ENCODE results near the gene TTLL8.

The TTLL8 gene

GRCh38 chr22:50018608-50019285 is 39.4 kb downstream of the TTLL8 start:
- in situ Hi-C loops (cut with MboI; ENCODE audit: low sequenced_read_pairs), result no loop called here
- no peak for DNase-seq (ENCODE audit: low spot score in 2 of 2)
- Histone ChIP-seq H3K4me3 (no peak overlapping the region), H3K36me3 (replicated peaks) (no peaks in the 10 kb centered on the region), H3K9me3 (peaks cover 2% of the 10 kb centered on the region; the same call in 1 of the 2 replicates), H3K4me1 (no peaks in the 10 kb centered on the region), H3K27me3 (ENCODE audit: low read depth) (peaks cover 23% of the 10 kb centered on the region)

- Histone ChIP-seq H3K4me1 (no peaks in the 10 kb centered on the region), H3K27me3 (ENCODE audit: low read depth) (peaks cover 23% of the 10 kb centered on the region), H3K36me3 (replicated peaks) (no peaks in the 10 kb centered on the region), H3K4me3 (no peak overlapping the region), H3K9me3 (peaks cover 2% of the 10 kb centered on the region; the same call in 1 of the 2 replicates)
- DNase-seq (ENCODE audit: low spot score in 2 of 2), result no peak
- in situ Hi-C loops (cut with MboI; ENCODE audit: low sequenced_read_pairs), result no loop called here
These were observed 40.3 kb downstream of the TTLL8 start for GRCh38 chr22:50017701-50018224.

GRCh38 chr22:50016988-50017700 is 41.0 kb downstream of the TTLL8 start:
- in situ Hi-C loops (cut with MboI; ENCODE audit: low sequenced_read_pairs), result no loop called here
- Histone ChIP-seq H3K9me3 (peaks cover 2% of the 10 kb centered on the region; the same call in 1 of the 2 replicates), H3K27me3 (ENCODE audit: low read depth) (peaks cover 23% of the 10 kb centered on the region), H3K36me3 (replicated peaks) (no peaks in the 10 kb centered on the region), H3K4me3 (no peak overlapping the region), H3K4me1 (no peaks in the 10 kb centered on the region)
- no peak for DNase-seq (ENCODE audit: low spot score in 2 of 2)

GRCh38 chr22:50016308-50016987 is 41.6 kb downstream of the TTLL8 start:
- in situ Hi-C loops (cut with MboI; ENCODE audit: low sequenced_read_pairs), result no loop called here
- DNase-seq (ENCODE audit: low spot score in 2 of 2), result no peak
- no peaks in the 10 kb centered on the region for H3K4me1 ChIP-seq
- H3K4me3 ChIP-seq, result no peak overlapping the region
- no peaks in the 10 kb centered on the region for H3K36me3 ChIP-seq (replicated peaks)
- peaks cover 28% of the 10 kb centered on the region for H3K27me3 ChIP-seq (ENCODE audit: low read depth)
- H3K9me3 ChIP-seq, result peaks cover 2% of the 10 kb centered on the region; the same call in 1 of the 2 replicates

- no peak for DNase-seq (ENCODE audit: low spot score in 2 of 2)
- peaks cover 2% of the 10 kb centered on the region; the same call in 1 of the 2 replicates for H3K9me3 ChIP-seq
- no peak overlapping the region for H3K4me3 ChIP-seq
- H3K36me3 ChIP-seq (replicated peaks), result no peaks in the 10 kb centered on the region
- in situ Hi-C loops (cut with MboI; ENCODE audit: low sequenced_read_pairs), result no loop called here
- no peaks in the 10 kb centered on the region for H3K4me1 ChIP-seq
- peaks cover 31% of the 10 kb centered on the region for H3K27me3 ChIP-seq (ENCODE audit: low read depth)
These were observed 42.4 kb downstream of the TTLL8 start for GRCh38 chr22:50015451-50016307.

GRCh38 chr22:50014655-50015401 is 43.3 kb downstream of the TTLL8 start:
- in situ Hi-C loops (cut with MboI; ENCODE audit: low sequenced_read_pairs), result no loop called here
- H3K27me3 ChIP-seq (ENCODE audit: low read depth), result peaks cover 31% of the 10 kb centered on the region
- H3K36me3 ChIP-seq (replicated peaks), result no peaks in the 10 kb centered on the region
- no peak overlapping the region for H3K4me3 ChIP-seq
- H3K4me1 ChIP-seq, result no peaks in the 10 kb centered on the region
- H3K9me3 ChIP-seq, result peaks cover 2% of the 10 kb centered on the region; the same call in 1 of the 2 replicates
- no peak for DNase-seq (ENCODE audit: low spot score in 2 of 2)

- no peak for DNase-seq (ENCODE audit: low spot score in 2 of 2)
- no peaks in the 10 kb centered on the region for H3K4me1 ChIP-seq
- peaks cover 31% of the 10 kb centered on the region for H3K27me3 ChIP-seq (ENCODE audit: low read depth)
- H3K36me3 ChIP-seq (replicated peaks), result no peaks in the 10 kb centered on the region
- in situ Hi-C loops (cut with MboI; ENCODE audit: low sequenced_read_pairs), result no loop called here
- no peak overlapping the region for H3K4me3 ChIP-seq
- peaks cover 2% of the 10 kb centered on the region; the same call in 1 of the 2 replicates for H3K9me3 ChIP-seq
These were observed 44.0 kb downstream of the TTLL8 start for GRCh38 chr22:50014053-50014501.

- Histone ChIP-seq H3K4me1 (no peaks in the 10 kb centered on the region), H3K27me3 (ENCODE audit: low read depth) (peaks cover 21% of the 10 kb centered on the region), H3K4me3 (no peak within 1 kb of the TSS), H3K9me3 (no peaks in the 10 kb centered on the region), H3K36me3 (replicated peaks) (no peaks in the 10 kb centered on the region)
- in situ Hi-C loops (cut with MboI; ENCODE audit: low sequenced_read_pairs), result no loop called here
- no peak for DNase-seq (ENCODE audit: low spot score in 2 of 2)
These were observed 45.6 kb downstream of the TTLL8 start, which contains the start of gene IL17REL for GRCh38 chr22:50012211-50013181. TSS of gene IL17REL (minus strand) at chr22:50012765. CDS start at chr22:50012646, 119 bp downstream.

GRCh38 chr22:50011447-50012210 is 46.5 kb downstream of the TTLL8 start:
- H3K9me3 ChIP-seq, result no peaks in the 10 kb centered on the region
- no peaks in the 10 kb centered on the region for H3K4me1 ChIP-seq
- in situ Hi-C loops (cut with MboI; ENCODE audit: low sequenced_read_pairs), result no loop called here
- peaks cover 21% of the 10 kb centered on the region for H3K27me3 ChIP-seq (ENCODE audit: low read depth)
- no peaks in the 10 kb centered on the region for H3K36me3 ChIP-seq (replicated peaks)
- no peak for DNase-seq (ENCODE audit: low spot score in 2 of 2)
- no peak overlapping the region for H3K4me3 ChIP-seq

GRCh38 chr22:50010676-50011446 is 47.2 kb downstream of the TTLL8 start:
- in situ Hi-C loops (cut with MboI; ENCODE audit: low sequenced_read_pairs), result no loop called here
- Histone ChIP-seq H3K4me1 (no peaks in the 10 kb centered on the region), H3K4me3 (no peak overlapping the region), H3K9me3 (no peaks in the 10 kb centered on the region), H3K27me3 (ENCODE audit: low read depth) (peaks cover 21% of the 10 kb centered on the region), H3K36me3 (replicated peaks) (no peaks in the 10 kb centered on the region)
- no peak for DNase-seq (ENCODE audit: low spot score in 2 of 2)
